HepG2 (cell line): ENCODE measurements around the gene DENND4B. TPM values are rescaled to one million over a fixed set of nuclear protein-coding genes. Genes with fewer than 3 reads are reported as not detected.

Experiments
- BORCS8-MEF2B ChIP-seq: sonication (generic); formaldehyde crosslinking; IDR thresholded peaks from 2 replicates; pipeline ENCODE4 v1.8.0; 2022; ENCODE audit warnings: mild to moderate bottlenecking, missing genetic modification reagents
- CC2D1A ChIP-seq: sonication (generic); formaldehyde crosslinking; IDR thresholded peaks from 2 replicates; pipeline ENCODE4 v1.8.1; 2023; ENCODE audit warnings: mild to moderate bottlenecking, missing genetic modification reagents
- CHD2 ChIP-seq: IDR thresholded peaks from 2 replicates; pipeline ENCODE4 v1.6.1; 2011; ENCODE audit warnings: low read depth, low read length, improper control_type of control experiment
- NCOA1 ChIP-seq: sonication (generic); formaldehyde crosslinking; IDR thresholded peaks from 2 replicates; pipeline ENCODE4 v1.9.0; 2021; ENCODE audit warnings: missing genetic modification reagents
- NKX3-1 ChIP-seq: sonication (generic); formaldehyde crosslinking; IDR thresholded peaks from 2 replicates; pipeline ENCODE4 v1.5.0; 2020; ENCODE audit warnings: missing genetic modification reagents
- ZNF607 ChIP-seq: sonication (generic); formaldehyde crosslinking; IDR thresholded peaks from 2 replicates; pipeline ENCODE4 v1.5.1; 2020; ENCODE audit warnings: missing genetic modification reagents, mild to moderate bottlenecking, borderline replicate concordance
- ZSCAN12 ChIP-seq: sonication (generic); formaldehyde crosslinking; IDR thresholded peaks from 2 replicates; pipeline ENCODE4 v1.9.0; 2021; ENCODE audit warnings: mild to moderate bottlenecking, missing genetic modification reagents
- polyA plus RNA-seq, 8 experiments: library from polyadenylated mRNA; depleted of rRNA in 3 of 8; stranded (reverse) in 7 of 8; unstranded in 1 of 8; fragments of >200 nt; fragmentation: Illumina TruSeq in 4 of 8; extraction: Trizol in 4 of 8; gene quantifications; 2 replicates each; pipeline versions ENCODE4 v1.2.1 to v1.2.3, GENCODE V29; 2011 to 2016; ENCODE audit warnings: low read depth in 4 of 8, missing spikeins in 1 of 8, mixed read lengths in 1 of 8; ENCODE audit not compliant: insufficient read depth in 1 of 8
- total RNA-seq, 5 experiments: library from RNA; depleted of rRNA; stranded (reverse); fragments of >200 nt; fragmentation: Illumina TruSeq; extraction: Trizol; gene quantifications; 2 replicates each; pipeline ENCODE4 v1.2.3, GENCODE V29; 2016; ENCODE audit warnings: low read depth in 1 of 5
- TF ChIP-seq, protein P1 (sequence below): sonication (generic); formaldehyde crosslinking; IDR thresholded peaks from 2 replicates; pipeline ENCODE4 v1.4.0; 2020; ENCODE audit warnings: missing genetic modification reagents, borderline replicate concordance
- TF ChIP-seq, protein P2 (sequence below): sonication (generic); formaldehyde crosslinking; IDR thresholded peaks from 2 replicates; pipeline ENCODE4 v1.4.0; 2020; ENCODE audit warnings: missing genetic modification reagents
- TF ChIP-seq, protein P3 (sequence below): sonication (generic); formaldehyde crosslinking; IDR thresholded peaks from 2 replicates; pipeline ENCODE4 v1.4.0; 2020; ENCODE audit warnings: mild to moderate bottlenecking, missing genetic modification reagents

Gene DENND4B
- total and polyA plus RNA-seq, 2 of the 13 experiments (the other 11 are each of a cell fraction or from before 2014, with no cell fraction given), result 15.1 to 20.3 TPM

DNA sequence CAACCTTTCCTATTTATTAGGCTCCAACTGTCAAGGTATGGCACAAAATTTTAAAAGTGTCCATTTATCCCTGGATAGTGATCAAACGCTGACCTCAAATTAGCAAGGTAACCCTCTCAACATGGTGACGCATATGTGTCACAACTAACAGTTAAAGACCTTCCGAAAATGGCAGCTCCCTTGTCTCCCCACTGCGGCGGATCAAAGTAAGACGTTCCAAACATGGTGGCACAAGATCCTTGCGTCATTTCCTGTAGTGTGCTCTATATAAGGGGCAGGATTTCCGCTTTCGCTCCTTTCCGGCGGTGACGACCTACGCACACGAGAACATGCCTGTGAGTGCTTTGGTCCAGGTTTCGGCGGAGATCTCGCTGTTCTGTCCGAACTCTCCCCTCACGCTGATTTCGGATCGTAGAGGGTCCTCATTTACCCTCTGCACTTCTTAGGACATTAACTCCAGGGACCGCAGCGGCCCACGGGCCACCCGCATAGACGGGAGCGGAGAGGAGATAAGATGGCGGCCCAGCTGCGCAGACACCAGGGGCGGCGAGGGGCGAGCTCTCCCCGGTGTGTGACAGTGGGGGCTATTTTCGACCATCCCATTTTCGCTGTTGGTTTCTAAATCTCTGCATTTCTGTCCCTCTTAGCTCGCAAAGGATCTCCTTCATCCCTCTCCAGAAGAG, 44.1 kb upstream of the DENND4B start, which contains the start of gene RPS27 (continued):
- TF ChIP-seq NKX3-1 (peak; percentile 79; the same call in 1 of the 2 replicates), ZSCAN12 (CRISPR knock-in tag) (0 out of 2 replicates have a peak, but pooled peaks have one; percentile 24), CHD2 (no peak), BORCS8-MEF2B (peak; percentile 81), ZNF607 (CRISPR knock-in tag) (no peak), CC2D1A (CRISPR knock-in tag) (no peak), NCOA1 (CRISPR knock-in tag) (no peak)
- TF ChIP-seq, protein P1, sequence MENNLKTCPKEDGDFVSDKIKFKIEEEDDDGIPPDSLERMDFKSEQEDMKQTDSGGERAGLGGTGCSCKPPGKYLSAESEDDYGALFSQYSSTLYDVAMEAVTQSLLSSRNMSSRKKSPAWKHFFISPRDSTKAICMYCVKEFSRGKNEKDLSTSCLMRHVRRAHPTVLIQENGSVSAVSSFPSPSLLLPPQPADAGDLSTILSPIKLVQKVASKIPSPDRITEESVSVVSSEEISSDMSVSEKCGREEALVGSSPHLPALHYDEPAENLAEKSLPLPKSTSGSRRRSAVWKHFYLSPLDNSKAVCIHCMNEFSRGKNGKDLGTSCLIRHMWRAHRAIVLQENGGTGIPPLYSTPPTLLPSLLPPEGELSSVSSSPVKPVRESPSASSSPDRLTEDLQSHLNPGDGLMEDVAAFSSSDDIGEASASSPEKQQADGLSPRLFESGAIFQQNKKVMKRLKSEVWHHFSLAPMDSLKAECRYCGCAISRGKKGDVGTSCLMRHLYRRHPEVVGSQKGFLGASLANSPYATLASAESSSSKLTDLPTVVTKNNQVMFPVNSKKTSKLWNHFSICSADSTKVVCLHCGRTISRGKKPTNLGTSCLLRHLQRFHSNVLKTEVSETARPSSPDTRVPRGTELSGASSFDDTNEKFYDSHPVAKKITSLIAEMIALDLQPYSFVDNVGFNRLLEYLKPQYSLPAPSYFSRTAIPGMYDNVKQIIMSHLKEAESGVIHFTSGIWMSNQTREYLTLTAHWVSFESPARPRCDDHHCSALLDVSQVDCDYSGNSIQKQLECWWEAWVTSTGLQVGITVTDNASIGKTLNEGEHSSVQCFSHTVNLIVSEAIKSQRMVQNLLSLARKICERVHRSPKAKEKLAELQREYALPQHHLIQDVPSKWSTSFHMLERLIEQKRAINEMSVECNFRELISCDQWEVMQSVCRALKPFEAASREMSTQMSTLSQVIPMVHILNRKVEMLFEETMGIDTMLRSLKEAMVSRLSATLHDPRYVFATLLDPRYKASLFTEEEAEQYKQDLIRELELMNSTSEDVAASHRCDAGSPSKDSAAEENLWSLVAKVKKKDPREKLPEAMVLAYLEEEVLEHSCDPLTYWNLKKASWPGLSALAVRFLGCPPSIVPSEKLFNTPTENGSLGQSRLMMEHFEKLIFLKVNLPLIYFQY (CRISPR knock-in tag), result peak; percentile 65; the same call in 1 of the 2 replicates
- TF ChIP-seq, protein P2, sequence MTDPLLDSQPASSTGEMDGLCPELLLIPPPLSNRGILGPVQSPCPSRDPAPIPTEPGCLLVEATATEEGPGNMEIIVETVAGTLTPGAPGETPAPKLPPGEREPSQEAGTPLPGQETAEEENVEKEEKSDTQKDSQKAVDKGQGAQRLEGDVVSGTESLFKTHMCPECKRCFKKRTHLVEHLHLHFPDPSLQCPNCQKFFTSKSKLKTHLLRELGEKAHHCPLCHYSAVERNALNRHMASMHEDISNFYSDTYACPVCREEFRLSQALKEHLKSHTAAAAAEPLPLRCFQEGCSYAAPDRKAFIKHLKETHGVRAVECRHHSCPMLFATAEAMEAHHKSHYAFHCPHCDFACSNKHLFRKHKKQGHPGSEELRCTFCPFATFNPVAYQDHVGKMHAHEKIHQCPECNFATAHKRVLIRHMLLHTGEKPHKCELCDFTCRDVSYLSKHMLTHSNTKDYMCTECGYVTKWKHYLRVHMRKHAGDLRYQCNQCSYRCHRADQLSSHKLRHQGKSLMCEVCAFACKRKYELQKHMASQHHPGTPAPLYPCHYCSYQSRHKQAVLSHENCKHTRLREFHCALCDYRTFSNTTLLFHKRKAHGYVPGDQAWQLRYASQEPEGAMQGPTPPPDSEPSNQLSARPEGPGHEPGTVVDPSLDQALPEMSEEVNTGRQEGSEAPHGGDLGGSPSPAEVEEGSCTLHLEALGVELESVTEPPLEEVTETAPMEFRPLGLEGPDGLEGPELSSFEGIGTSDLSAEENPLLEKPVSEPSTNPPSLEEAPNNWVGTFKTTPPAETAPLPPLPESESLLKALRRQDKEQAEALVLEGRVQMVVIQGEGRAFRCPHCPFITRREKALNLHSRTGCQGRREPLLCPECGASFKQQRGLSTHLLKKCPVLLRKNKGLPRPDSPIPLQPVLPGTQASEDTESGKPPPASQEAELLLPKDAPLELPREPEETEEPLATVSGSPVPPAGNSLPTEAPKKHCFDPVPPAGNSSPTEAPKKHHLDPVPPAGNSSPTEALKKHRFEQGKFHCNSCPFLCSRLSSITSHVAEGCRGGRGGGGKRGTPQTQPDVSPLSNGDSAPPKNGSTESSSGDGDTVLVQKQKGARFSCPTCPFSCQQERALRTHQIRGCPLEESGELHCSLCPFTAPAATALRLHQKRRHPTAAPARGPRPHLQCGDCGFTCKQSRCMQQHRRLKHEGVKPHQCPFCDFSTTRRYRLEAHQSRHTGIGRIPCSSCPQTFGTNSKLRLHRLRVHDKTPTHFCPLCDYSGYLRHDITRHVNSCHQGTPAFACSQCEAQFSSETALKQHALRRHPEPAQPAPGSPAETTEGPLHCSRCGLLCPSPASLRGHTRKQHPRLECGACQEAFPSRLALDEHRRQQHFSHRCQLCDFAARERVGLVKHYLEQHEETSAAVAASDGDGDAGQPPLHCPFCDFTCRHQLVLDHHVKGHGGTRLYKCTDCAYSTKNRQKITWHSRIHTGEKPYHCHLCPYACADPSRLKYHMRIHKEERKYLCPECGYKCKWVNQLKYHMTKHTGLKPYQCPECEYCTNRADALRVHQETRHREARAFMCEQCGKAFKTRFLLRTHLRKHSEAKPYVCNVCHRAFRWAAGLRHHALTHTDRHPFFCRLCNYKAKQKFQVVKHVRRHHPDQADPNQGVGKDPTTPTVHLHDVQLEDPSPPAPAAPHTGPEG (CRISPR knock-in tag), result peak; percentile 80; the same call in 1 of the 2 replicates
- TF ChIP-seq, protein P3, sequence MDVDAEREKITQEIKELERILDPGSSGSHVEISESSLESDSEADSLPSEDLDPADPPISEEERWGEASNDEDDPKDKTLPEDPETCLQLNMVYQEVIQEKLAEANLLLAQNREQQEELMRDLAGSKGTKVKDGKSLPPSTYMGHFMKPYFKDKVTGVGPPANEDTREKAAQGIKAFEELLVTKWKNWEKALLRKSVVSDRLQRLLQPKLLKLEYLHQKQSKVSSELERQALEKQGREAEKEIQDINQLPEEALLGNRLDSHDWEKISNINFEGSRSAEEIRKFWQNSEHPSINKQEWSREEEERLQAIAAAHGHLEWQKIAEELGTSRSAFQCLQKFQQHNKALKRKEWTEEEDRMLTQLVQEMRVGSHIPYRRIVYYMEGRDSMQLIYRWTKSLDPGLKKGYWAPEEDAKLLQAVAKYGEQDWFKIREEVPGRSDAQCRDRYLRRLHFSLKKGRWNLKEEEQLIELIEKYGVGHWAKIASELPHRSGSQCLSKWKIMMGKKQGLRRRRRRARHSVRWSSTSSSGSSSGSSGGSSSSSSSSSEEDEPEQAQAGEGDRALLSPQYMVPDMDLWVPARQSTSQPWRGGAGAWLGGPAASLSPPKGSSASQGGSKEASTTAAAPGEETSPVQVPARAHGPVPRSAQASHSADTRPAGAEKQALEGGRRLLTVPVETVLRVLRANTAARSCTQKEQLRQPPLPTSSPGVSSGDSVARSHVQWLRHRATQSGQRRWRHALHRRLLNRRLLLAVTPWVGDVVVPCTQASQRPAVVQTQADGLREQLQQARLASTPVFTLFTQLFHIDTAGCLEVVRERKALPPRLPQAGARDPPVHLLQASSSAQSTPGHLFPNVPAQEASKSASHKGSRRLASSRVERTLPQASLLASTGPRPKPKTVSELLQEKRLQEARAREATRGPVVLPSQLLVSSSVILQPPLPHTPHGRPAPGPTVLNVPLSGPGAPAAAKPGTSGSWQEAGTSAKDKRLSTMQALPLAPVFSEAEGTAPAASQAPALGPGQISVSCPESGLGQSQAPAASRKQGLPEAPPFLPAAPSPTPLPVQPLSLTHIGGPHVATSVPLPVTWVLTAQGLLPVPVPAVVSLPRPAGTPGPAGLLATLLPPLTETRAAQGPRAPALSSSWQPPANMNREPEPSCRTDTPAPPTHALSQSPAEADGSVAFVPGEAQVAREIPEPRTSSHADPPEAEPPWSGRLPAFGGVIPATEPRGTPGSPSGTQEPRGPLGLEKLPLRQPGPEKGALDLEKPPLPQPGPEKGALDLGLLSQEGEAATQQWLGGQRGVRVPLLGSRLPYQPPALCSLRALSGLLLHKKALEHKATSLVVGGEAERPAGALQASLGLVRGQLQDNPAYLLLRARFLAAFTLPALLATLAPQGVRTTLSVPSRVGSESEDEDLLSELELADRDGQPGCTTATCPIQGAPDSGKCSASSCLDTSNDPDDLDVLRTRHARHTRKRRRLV (CRISPR knock-in tag), result no peak
